ENCODE results near the gene DAB2IP. TPM values are rescaled to one million over a fixed set of nuclear protein-coding genes. Genes with fewer than 3 reads are reported as not detected.

The DAB2IP gene
- total RNA-seq, 1 donor from 2014 or later: 41.7 TPM

GRCh38 chr9:121698627-121699570, 47.5 kb downstream of the DAB2IP start:
- TF ChIP-seq EZH2 (IDR thresholded peaks at IDR 0.05; ENCODE audit: insufficient read depth, low read length) (no peak), CTCF (IDR thresholded peaks at IDR 0.05; ENCODE audit: insufficient read depth, low read depth, low read length) (no peak)
- DNase-seq (ENCODE audit: low read depth) (peak; percentile 44), FAIRE-seq (no peak)
- peak overlapping the region; percentile 45 for H3K4me3 Mint-ChIP-seq (ENCODE audit: unreplicated experiment)
- H3K4me3 ChIP-seq (ENCODE audit: insufficient read depth, low read depth, low read length): peak overlapping the region; percentile 64
- no peaks in the 10 kb centered on the region for H3K9me3 ChIP-seq (ENCODE audit: insufficient read depth, low read depth, low read length)
- peak overlapping the region; percentile 67 for H2AFZ ChIP-seq (ENCODE audit: low read depth, low read length)
- H3K36me3 Mint-ChIP-seq (ENCODE audit: low read depth, unreplicated experiment): peaks cover 7% of the 10 kb centered on the region
- H3K4me1 ChIP-seq (ENCODE audit: insufficient read depth, low read length): peaks cover 18% of the 10 kb centered on the region
- H3K36me3 ChIP-seq (ENCODE audit: insufficient read depth, low read length): no peaks in the 10 kb centered on the region
- H3K27me3 ChIP-seq (ENCODE audit: insufficient read depth, low read length): no peaks in the 10 kb centered on the region
- H3K4me1 Mint-ChIP-seq (ENCODE audit: low read depth, unreplicated experiment): no peaks in the 10 kb centered on the region
- peak overlapping the region; percentile 76 for H3K9ac ChIP-seq (ENCODE audit: low read length)
- peak overlapping the region; percentile 90 for H3K4me2 ChIP-seq (ENCODE audit: low read length)
- peaks cover 44% of the 10 kb centered on the region for H3K79me2 ChIP-seq (ENCODE audit: insufficient read depth, low read length)
- H3K9me3 Mint-ChIP-seq (ENCODE audit: unreplicated experiment): no peaks in the 10 kb centered on the region
- H3K27me3 Mint-ChIP-seq (ENCODE audit: low read depth, unreplicated experiment): peaks cover 2% of the 10 kb centered on the region
- H3K27ac ChIP-seq (ENCODE audit: low read depth, low read length): no peak overlapping the region
- peaks cover 54% of the 10 kb centered on the region for H4K20me1 ChIP-seq (ENCODE audit: insufficient read depth, low read length)
- H3K27ac Mint-ChIP-seq (ENCODE audit: unreplicated experiment): no peak overlapping the region

GRCh38 chr9:121699571-121700164, 48.2 kb downstream of the DAB2IP start:
- Histone ChIP-seq H3K9ac (ENCODE audit: low read length) (peak overlapping the region; percentile 76), H3K4me3 (ENCODE audit: insufficient read depth, low read depth, low read length) (peak overlapping the region; percentile 64), H3K27ac (ENCODE audit: low read depth, low read length) (no peak overlapping the region), H3K36me3 (ENCODE audit: insufficient read depth, low read length) (no peaks in the 10 kb centered on the region), H3K4me1 (ENCODE audit: insufficient read depth, low read length) (peaks cover 18% of the 10 kb centered on the region), H4K20me1 (ENCODE audit: insufficient read depth, low read length) (peaks cover 57% of the 10 kb centered on the region), H3K9me3 (ENCODE audit: insufficient read depth, low read depth, low read length) (no peaks in the 10 kb centered on the region), H3K79me2 (ENCODE audit: insufficient read depth, low read length) (peaks cover 51% of the 10 kb centered on the region), H2AFZ (ENCODE audit: low read depth, low read length) (peak overlapping the region; percentile 67), H3K4me2 (ENCODE audit: low read length) (peak overlapping the region; percentile 90), H3K27me3 (ENCODE audit: insufficient read depth, low read length) (no peaks in the 10 kb centered on the region)
- Mint-ChIP-seq H3K27me3 (ENCODE audit: low read depth, unreplicated experiment) (peaks cover 2% of the 10 kb centered on the region), H3K4me3 (ENCODE audit: unreplicated experiment) (peak overlapping the region; percentile 83), H3K36me3 (ENCODE audit: low read depth, unreplicated experiment) (peaks cover 7% of the 10 kb centered on the region), H3K9me3 (ENCODE audit: unreplicated experiment) (no peaks in the 10 kb centered on the region), H3K4me1 (ENCODE audit: low read depth, unreplicated experiment) (peaks cover 1% of the 10 kb centered on the region), H3K27ac (ENCODE audit: unreplicated experiment) (no peak overlapping the region)
- TF ChIP-seq CTCF (IDR thresholded peaks at IDR 0.05; ENCODE audit: insufficient read depth, low read depth, low read length) (no peak), EZH2 (IDR thresholded peaks at IDR 0.05; ENCODE audit: insufficient read depth, low read length) (no peak)
- DNase-seq (ENCODE audit: low read depth) (no peak), FAIRE-seq (no peak)
